HPDE6-E6E7 (cell line): ENCODE measurements around the gene AVPR1A.
"Not testable (repeated sequence)": the region's sequence is repeated elsewhere in the genome, so short reads cannot be mapped to it uniquely, and the experiment has no call there.

Experiments
- DNase-seq: peaks from one replicate; pipeline ENCODE4 v3.0.0; 2011; ENCODE audit warnings: missing footprints; ENCODE audit errors: extremely low spot score

AVPR1A gene

DNA sequence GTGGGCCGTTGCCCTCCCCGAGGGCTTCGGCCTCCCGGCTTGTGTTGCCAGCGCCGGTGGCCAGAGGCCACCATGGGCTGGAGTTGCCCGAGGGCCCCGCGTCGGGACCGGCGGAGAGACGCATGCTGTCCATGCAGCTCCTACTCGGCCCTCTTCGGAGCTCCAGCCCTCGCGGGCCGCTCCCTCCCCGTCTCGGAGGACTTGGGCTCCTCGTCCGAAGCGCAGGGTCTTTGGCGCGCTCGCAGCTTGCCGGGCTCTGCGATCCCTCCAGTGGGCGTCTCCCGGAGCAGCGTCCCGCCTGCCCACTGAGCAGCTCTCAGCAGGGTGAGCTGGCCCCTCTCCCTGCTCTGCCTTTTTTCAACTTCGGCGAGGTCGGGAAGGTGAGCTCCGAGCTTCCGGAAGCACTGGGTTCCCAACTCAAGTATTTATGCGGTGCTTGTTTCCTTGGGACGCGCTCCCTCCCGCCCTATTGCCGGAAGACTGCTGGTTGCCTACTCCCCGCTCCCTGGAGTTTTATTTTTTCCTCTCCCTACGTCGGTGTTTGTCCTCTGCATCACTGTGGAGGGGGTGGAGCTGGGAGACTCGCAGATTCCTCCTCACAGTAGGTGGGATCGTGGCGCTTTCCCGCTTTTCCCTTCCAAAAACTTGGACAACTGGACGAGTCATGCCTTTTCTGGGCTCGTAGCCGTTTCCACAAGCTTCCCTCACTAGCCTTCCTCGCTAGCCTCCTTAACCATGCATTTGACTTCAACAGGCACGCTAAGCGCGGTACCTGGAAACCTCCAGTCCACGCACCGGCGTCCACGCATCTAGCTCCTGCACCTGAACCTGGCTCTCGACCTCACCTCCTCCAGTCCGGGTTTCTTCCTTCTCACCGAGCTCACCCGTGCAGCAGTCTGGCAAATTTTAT lies at the start of gene AVPR1A:
Gene AVPR1A, minus strand, starts transcription at position 489 of the 910 bp plus-strand sequence. Its CDS starts 365 bp downstream, at position 124.
- no peak for DNase-seq

DNA sequence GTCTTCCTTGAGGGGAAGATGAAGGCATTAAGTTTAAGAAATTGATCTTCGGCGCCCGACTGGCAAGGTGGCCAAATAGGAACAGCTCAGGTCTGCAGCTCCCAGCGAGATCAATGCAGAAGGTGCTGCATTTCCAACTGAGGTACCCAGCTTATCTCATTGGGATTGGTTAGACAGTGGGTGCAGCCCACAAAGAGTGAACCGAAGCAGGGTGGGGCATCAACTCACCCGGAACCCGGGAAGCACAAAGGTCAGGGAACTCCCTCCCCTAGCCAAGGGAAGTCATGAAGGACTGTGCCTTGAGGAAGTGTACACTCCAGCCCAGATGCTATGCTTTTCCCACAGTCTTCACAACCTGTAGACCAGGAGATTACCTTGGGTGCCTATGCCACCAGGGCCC lies 45.2 kb upstream of the AVPR1A start:
- DNase-seq: no peak

DNA sequence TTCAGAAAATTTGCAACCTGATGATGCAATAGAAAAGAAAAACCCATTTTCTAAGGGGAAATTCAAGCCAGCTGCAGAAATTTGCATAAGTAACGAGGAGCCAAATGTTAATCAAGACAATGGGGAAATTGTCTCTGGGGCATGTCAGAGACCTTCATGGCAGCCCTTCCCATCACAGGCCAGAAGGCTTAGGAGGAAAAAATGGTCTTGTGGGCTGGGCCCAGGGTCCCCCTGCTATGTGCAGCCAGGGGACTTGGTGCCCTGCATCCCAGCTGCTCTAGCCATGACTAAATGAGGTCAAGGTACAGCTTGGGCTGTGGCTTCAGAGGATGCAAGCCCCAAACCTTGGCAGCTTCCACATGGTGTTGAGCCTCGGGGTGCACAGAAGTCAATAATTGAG lies 28.2 kb upstream of the AVPR1A start:
- DNase-seq: no peak

DNA sequence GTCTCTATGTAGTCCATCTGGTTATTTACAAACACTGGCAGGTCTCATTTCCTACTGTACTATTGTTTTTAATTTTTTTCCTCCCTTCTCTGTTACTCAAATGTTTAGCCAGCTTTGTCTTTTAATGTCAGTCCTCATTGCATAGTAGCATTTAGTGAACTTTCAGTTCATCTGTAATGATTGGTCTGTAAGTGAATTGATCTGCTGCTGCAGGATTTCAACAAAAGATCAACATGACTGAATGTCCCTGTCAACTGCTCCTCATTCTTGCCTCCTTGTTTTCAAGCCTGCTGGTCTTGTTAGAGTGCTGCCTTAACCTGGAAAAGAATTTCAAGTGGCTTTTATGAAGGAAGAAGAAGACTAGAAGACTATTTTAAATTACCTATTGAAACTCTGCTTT lies 19.3 kb upstream of the AVPR1A start:
- DNase-seq: no peak

DNA sequence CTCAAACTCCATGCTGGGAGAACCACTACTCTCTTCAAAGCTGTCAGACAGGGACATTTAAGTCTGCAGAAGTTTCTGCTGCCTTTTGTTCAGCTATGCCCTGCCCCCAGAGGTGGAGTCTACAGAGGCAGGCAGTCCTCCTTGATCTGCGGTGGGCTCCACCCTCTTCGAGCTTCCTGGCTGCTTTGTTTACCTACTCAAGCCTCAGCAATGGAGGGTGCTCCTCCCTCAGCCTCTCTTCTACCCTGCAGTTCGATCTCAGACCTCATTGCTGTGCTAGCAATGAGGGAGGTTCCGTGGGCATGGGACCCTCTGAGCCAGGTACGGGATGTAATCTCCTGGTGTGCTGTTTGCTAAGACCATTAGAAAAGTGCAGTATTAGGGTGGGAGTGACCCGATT lies 16.7 kb upstream of the AVPR1A start:
- not testable (repeated sequence) for DNase-seq

DNA sequence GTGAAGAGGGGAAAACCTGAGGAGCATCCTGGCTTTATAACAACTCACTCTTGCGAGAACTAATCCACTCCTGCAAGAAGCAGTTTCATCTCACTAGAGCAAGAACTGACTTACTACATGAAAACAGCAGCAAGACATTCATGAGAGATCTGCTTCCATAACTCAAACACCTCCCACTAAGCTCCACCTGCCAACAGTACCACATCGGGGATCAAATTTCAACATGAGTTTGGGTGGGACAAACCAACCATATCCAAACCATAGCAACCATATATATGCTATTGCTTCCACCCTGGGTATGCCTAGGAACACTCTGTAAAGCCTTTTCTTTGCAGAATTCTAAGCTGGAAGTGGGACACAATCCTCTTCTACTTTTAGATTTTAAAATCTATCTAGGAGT lies 13.9 kb upstream of the AVPR1A start:
- no peak for DNase-seq

DNA sequence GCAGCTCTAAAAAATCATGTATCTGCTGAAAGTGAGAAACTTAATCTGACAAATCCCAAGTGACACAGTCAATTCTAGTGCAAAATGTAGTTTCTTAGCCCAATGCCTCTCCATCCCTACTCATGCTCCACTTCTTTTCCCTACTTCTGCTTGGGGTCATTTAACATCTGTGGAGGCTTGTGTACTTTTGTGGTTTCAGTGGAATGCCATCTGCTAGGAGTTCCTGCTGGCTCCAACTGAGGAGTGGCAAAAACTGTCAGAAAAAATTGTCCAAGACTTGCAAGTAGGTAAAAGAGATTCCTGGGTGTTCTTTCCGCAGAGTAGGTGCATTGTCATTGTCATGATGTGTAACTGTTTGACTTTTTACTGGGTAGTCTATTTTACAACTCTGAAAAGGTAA lies 12.5 kb upstream of the AVPR1A start:
- no peak for DNase-seq

DNA sequence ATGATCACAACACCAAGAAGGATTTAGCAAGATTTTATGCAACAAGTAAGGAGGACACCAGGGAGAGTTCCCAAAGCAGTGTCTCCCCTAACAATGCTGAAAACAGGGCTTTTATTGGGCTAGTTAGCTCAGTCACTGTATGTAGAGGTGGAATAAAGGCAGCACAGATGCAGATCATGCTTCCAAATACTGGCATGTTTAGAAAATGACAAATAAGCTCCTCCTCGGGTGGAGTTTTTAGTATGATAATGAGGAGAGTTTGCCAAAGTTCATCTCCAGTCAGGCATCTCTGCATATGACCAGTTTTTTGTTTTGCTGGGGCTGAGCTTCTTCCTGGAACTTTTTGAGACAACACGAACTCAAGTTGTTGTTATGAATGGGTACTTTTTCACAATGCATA lies 4.4 kb upstream of the AVPR1A start:
- no peak for DNase-seq

DNA sequence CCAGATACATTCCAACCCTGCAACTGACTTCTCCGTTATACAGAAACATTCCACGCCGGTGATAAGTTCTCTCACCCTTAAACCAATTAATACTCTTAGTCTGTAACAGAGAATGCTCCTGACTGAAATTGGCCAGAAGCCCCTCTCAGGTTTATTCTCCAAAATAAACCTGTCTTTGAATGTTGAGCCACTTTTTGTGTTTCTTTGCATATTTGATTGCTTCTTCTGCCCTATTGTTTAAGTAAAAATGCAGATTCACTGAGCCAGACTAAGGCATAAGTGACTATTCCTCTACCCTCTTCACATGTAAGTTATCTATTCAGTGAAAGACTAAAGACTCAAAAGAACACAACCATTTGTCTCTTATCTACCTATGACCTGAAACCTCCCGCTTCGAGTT lies 3.6 kb upstream of the AVPR1A start:
- no peak for DNase-seq

DNA sequence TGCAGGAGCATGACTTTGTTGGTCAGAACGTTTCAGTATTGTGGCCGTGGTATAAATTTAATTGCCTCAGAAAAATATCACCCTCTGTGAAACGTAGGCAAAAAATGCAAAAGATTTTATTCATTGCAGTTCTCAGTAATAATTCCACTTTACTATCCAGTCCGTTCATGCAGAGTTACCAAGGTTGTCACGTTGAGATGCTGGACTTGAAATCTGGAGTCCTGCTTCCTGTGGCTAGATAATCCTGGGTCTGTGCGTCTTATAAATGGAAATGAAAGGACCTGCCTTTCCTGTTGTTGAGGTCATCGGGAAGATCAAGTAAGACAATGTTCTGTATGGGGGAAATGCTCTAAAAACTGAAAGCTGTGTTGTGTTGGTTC lies 1.3 kb upstream of the AVPR1A start:
- DNase-seq: no peak

DNA sequence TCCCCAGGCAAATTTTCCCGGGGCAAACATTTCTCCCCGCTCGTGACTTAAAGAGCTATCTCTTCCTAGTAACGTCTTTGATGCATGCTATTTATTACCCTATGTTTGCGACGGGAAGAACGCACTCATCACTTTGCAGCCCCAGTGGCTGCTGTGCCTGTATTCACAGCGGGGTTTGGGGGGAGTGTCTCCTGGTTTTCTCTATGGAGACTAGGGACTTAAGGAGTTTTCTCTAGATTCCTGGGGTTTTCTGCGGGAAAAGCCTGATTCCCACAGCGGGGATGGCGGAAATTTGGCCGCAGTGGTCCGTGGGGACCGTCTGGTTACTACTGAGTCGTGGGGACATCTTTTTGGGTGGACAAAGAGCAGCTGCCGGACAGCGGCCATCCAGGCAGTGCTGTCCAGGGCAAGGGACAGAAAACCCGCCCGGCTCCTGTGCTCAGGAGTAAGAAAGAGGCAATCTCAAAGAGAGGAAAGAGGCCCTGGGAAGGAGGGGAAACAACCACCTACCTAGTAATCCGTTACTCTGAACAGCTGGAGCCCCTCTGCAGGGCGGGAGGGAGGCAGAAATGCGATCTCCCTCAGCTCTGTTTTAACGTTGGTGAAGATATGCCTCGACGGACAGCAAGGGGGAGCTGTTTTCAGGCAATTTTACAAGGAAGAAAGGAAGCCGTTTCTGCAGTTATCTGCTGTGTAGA lies 771 bp upstream of the AVPR1A start:
- DNase-seq: peak; percentile 23

DNA sequence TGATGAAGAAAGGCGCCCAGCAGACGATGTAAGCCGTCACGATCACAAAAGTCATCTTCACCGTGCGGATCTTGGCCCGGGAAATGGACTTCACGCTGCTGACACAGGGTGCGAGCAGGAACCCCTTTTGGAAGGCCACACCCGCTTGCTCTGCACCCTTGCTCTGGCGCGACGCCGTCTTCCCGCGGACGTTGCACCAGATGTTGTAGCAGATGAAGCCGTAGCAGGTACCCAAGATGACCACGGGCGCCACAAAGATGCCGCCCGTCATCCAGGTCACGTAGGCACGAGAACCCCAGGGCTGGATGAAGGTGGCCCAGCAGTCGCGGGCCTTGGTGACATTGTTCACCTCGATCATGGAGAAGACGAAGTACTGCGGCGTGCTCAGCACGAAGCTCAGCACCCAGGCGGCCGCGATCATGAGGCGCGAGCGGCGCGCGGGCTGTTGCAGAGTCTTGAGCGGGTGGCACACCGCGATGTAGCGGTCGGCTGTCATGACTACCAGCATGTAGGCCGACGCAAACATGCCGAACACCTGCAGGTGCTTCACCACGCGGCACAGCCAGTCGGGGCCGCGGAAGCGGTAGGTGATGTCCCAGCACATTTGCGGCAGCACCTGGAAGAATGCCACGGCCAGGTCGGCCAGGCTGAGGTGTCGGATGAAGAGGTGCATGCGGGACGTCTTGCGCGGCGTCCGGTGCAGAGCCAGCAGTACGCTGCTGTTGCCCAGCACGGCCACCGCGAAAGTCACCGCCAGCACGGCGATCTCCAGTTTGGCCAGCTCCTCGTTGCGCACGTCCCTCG lies 890 bp downstream of the AVPR1A start:
- no peak for DNase-seq

DNA sequence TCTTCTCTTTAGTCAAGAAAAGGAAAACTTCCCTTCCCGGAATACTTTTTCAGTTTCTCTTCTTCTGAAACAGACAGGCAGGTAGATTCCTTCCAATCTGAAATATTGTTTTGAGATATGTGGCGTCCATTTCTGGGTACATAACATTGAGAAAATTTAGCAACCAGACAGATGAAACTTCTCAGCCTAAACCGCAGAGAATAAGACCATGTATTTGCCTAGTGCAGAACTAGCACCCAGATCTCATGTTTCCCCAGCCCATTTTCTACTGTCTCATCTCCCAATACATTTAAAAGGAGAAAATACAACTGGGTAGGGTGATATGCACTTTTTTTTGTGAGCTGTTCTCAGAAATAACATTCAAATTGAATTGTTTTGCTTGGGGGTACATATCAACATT lies 6.4 kb downstream of the AVPR1A start:
- DNase-seq: no peak

DNA sequence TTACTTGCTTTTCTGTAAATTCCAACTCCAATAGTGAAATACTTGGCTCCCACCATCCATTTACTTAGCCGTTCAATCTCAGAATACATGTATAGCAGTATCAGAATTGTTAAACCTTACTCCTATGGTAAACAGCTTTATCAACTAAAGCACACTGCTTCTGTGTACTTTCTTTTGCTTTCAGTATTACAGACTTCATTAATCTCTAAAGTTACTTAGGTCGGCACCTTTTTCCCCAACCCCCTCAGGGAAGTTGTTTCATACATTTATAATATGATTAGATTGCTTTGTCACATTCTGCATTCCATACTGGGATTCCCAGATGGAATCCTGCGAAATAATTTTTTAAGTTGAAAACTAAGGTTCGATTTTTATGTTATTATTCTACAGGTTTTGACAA lies 12.5 kb downstream of the AVPR1A start:
- DNase-seq: no peak

DNA sequence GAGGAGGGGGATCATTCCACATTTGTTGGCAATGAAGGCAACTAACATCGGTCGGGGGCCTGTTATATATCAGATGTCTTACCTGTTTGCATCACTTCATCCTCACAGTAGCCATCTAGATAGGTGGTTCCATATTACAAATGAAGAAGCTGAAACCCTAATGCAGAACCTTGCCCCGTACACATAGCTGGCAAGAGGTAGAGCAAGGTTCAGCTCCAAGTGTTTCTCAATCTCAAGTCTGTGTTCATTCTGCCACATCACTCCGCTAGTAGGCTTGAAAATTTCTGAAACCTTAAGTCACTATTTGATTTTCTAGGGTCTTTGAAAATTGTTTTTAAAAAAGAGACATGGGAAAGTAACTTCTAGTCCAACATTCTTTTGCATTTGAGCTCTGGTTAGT lies 17.0 kb downstream of the AVPR1A start:
- no peak for DNase-seq

DNA sequence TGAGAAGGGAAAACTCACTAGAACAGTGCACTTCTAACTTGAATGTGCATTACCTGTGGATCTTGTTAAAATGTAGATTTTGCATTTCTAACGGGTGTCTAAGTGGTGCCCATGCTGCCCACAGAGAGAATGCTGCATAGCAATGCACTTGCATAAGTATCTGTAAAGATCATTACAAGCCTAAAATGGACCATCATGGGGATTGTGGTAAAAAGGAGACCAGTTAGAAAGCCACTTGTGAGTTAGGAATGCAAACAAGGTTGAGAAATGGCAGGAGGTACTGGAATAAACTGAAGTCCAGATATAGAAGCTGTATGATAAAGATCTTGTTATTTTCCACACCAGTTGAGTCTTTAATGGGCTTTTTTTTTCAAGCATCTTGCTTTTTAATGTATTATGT lies 18.8 kb downstream of the AVPR1A start:
- no peak for DNase-seq

DNA sequence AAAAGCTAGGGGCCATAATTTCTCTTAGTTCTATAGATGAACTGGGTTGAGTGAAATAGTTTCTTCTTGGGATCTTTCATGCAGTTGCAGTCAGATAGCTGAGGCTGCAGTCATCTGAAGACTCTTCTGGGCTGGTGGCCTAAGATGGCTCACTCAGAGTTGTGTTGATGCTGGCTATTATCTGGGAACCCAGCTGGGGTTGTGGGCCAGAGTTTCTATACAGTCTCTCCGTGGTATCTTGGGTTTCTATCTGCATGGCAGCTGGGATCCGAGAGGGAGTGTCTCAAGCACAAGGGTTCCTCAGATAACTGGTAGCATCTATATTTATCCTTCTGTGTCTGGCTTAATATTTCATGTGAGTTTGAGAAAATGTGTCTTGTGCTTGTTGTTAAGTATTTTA lies 21.1 kb downstream of the AVPR1A start:
- no peak for DNase-seq

DNA sequence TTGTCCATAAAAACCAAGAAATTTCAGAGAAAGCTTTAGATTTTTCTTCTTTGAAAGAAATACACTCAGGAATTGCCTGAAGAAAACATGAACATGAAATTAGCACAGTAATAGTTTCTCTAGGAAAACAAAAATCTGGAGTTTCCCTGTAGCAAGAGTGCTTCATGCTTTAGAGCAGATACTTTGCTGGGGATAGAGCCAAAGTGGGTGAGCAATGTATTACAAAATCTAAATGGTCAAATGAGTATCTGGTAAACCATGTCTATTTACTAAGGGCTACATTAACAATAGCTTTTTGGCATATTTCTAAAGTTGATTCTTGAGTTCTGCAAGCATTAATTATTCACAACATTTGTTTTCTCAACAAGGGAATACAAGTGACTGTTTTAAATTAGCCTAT lies 26.2 kb downstream of the AVPR1A start:
- DNase-seq: no peak

DNA sequence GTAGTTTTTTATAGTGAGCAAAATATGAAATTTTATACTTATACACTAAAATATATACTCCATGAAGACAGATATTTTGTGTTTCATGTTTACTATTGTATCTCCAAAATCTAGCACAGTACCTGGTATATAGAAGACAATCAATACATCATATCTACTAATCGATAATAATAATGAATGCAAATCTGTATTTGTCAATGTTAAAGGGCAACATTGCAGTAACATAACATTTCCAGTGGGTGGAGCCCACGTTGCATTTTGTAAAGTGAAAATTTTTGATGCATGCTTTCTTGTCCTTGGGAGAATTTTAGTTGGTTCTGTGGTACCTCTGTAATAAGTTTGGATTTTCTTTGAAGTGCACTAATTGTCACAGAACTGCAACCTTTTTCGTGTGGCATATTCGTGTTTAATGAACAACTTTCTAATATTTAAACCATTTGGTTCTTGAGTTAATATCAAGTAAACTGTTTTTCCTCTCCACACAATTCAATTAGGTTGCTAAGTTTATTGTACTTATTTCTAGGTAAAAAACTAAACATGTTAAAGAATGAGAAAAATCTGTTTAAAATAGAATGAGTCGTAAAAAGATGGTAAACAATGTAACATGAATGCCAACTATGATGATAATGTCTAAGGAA lies 47.4 kb downstream of the AVPR1A start:
- DNase-seq: peak; percentile 6

DNA sequence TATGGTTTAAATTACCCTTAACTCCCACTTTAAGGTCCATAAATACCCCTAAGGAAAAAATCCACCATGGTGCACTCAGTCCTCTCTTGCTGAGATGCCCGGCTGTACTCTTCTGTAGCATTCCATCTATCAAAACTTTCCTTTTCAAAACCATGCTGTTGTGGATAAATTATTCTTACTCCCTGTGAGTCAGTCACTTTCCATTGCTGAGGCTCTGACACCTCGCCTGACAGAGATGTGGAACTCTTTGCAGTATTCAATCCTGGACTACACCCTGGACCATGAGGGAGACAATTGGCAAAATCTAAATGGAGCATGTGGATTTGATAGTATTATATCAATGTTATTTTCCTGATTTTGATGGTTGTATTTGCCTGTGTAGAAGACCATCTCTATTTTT lies 49.1 kb downstream of the AVPR1A start:
- DNase-seq: no peak

DNA sequence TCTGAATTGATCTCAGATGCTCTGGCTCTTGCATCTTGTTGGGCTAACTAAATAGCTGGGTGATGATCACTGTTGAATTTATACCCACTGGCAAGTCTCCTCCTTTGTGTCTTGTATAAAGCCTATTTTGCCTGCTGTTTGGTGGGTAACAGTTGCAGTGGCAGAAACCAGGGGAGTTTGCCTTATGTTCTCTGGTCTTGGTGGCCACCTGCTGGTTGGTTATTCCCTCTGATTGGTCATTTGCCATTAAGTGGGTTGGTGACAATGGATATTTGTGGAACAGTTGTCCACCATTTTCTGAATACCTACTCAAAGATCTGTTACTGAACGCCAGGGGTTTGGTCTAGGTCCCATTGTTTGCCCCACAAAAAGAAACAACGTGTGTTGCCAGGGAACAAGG lies 52.1 kb downstream of the AVPR1A start:
- DNase-seq: no peak
